ENCODE results near the gene IVNS1ABP. TPM values are rescaled to one million over a fixed set of nuclear protein-coding genes. Genes with fewer than 3 reads are reported as not detected.
A peak's percentile ranks its signal among the peaks of the same experiment; 100 is the strongest.

The IVNS1ABP gene
- total and polyA plus RNA-seq, 9 of the 15 experiments (the other 6 are each of a cell fraction or from before 2014, with no cell fraction given) = 30.6 to 126 (median 77.7) TPM

DNA sequence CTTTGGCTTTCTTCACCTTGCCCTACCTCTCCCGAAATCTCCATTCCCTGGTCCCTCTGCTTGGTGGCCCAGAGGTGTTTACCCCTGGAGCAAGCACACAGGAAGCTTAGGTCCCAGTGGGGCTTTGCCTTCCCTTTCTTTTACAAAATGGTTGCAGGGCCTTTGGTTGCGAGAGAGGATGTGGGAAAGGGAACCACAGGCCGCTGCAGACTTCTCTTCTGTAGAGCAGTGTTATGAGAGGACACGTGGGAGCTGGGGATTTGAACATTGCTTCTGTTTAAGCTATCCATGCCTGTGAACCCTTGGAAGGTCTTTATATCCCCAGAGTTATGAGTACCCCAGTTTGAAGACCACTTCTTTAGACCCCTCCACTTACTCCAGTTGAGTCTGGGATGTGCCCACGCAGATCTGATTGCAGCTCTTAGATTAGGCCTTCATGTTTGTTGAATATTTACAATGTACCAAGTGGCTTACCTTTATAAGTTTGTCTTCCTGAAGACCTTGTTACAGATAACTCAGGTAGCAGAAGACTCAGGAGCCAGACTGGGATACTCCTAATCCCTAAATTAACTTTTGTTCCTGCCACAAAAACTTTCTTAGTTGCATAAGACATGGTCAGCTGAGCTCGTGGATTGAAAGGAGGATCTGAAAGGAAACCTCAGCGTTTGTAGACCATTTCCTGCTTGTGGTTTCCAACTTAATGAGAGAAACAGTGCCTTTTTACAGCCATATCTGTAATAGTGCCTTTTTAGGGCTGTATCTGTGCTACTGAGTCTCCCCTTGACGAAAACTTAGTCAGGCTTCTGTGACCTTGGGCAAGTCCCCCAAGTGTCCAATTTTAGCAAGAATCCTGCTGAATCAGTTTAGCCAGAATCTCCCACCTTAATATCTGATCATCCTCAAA lies 21.9 kb upstream of the IVNS1ABP start:
- no peaks in the 10 kb centered on the region for H3K9me1 ChIP-seq (ENCODE audit: control insufficient read depth, insufficient read depth, low read length)
- intact Hi-C loops (cut with micrococcal nuclease) (no loop called here), in situ Hi-C loops (cut with MboI) (no loop called here)
- no peaks in the 10 kb centered on the region for H4K20me1 ChIP-seq (replicated peaks; ENCODE audit: control insufficient read depth, insufficient read depth, low read length)
- H3K27ac ChIP-seq (ENCODE audit: extremely low read depth, low read depth, low read length) = no peak overlapping the region
- peak; percentile 51 for TF ChIP-seq GABPA (tag; conservative IDR thresholded peaks at IDR 0.05; ENCODE audit: low read depth)
- TF ChIP-seq CEBPG (CRISPR knock-in tag; IDR thresholded peaks at IDR 0.05) = no peak
- 0 out of 4 replicates have a peak, but pooled peaks of 1 of the 2 experiments have one; percentile 24 for TF ChIP-seq CEBPG (tag; conservative IDR thresholded peaks at IDR 0.05 in 1 of 2, IDR thresholded peaks at IDR 0.05 in 1 of 2)
- no peak for TF ChIP-seq C11orf30 (IDR thresholded peaks at IDR 0.05; ENCODE audit: low read depth)
- peak; percentile 52; the same call in 1 of the 2 replicates for TF ChIP-seq ZNF175 (CRISPR knock-in tag; IDR thresholded peaks at IDR 0.05; ENCODE audit: low read depth)
- TF ChIP-seq HDAC8 (tag; IDR thresholded peaks at IDR 0.05) = no peak
- no peak for TF ChIP-seq NFRKB (IDR thresholded peaks at IDR 0.05; ENCODE audit: low read depth)
- no peak for TF ChIP-seq ZBTB12 (CRISPR knock-in tag; IDR thresholded peaks at IDR 0.05)
- TF ChIP-seq FOS (IDR thresholded peaks at IDR 0.05; ENCODE audit: extremely low read depth, insufficient read length) = no peak
- 0 out of 2 replicates have a peak, but pooled peaks have one; percentile 28 for TF ChIP-seq MITF (IDR thresholded peaks at IDR 0.05)
- TF ChIP-seq MECOM (CRISPR knock-in tag; IDR thresholded peaks at IDR 0.05) = no peak
- no peak for DNase-seq (ENCODE audit: extremely low read depth in 1 of 4, low spot score in 3 of 4)
- H3K9ac ChIP-seq (ENCODE audit: insufficient read depth in 1 of 2, low read depth in 2 of 2, low read length in 2 of 2) = no peak overlapping the region
- no peaks in the 10 kb centered on the region for H3K27me3 ChIP-seq (ENCODE audit: control insufficient read depth in 2 of 2, insufficient read depth in 2 of 2, low read length in 2 of 2)
- CTCF ChIA-PET (ENCODE audit: low intra/inter-chr PET ratio) = no interaction called here
- BruUV-seq (replicated peaks) = no TSS peak
- H3K4me2 ChIP-seq (ENCODE audit: insufficient read depth, low read length) = no peak overlapping the region
- 35% methylated on average over 8 of the region's 8 CpGs for WGBS (ENCODE audit: insufficient coverage, low coverage, missing lambda C conversion rate)
- no peak overlapping the region for H3K4me3 ChIP-seq
- ATAC-seq = no peak; the same call in 2 of the 3 replicates
- H3K9me3 ChIP-seq (replicated peaks; ENCODE audit: control insufficient read depth, insufficient read depth, low read depth, low read length) = no peaks in the 10 kb centered on the region
- no peaks in the 10 kb centered on the region for H3K36me3 ChIP-seq (ENCODE audit: control insufficient read depth, insufficient read depth, low read length)
- no peaks in the 10 kb centered on the region for H3K79me2 ChIP-seq (ENCODE audit: control insufficient read depth, insufficient read depth, low read length)
- POLR2A ChIA-PET = no interaction called here
- H2AFZ ChIP-seq (ENCODE audit: low read depth, low read length) = peak overlapping the region; percentile 49; the same call in 1 of the 2 replicates
- peak; percentile 19 for FAIRE-seq
- peaks cover 0 to 7% of the 10 kb centered on the region in 2 experiments; a peak in 2 of 5 replicates for H3K4me1 ChIP-seq (replicated peaks in 1 of 2; ENCODE audit: control insufficient read depth in 2 of 2, insufficient read depth in 2 of 2, low read length in 2 of 2)
